ENCODE results near the gene HVCN1. TPM values are rescaled to one million over a fixed set of nuclear protein-coding genes. Genes with fewer than 3 reads are reported as not detected.
A peak's percentile ranks its signal among the peaks of the same experiment; 100 is the strongest.

HVCN1 gene
- total and polyA plus RNA-seq, 2 of the 8 experiments (the other 6 are each of a cell fraction or from before 2014, with no cell fraction given), result 5.8 to 11.2 TPM

DNA sequence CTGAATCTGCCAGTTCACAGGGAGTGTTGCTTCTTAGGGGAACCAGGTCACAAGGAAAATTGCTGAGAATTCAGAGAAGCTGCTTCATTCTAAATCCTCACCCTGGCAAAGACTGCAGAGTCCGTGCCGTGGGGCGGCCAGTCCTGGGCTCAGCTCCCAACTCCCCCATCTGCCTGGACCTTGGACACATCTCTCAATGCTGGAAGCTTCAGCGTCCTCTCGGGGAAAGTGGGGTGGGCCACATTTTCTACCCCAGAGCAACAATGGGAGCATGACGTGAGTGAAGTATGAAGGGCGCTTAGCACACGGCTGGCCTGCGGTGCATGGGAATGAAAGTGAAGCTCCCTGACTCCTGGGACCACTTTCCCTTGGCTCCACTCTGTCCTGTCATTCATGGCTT is 31.2 kb downstream of the HVCN1 start:
- H2BK12ac ChIP-seq (ENCODE audit: low read depth, low read length), result no peak overlapping the region
- no peak overlapping the region for H3K4me2 ChIP-seq (ENCODE audit: insufficient read depth in 1 of 2, low read depth in 2 of 2, low read length in 2 of 2)
- H4K5ac ChIP-seq (ENCODE audit: insufficient read length, low read depth, low read length), result no peak overlapping the region
- H3K18ac ChIP-seq (ENCODE audit: extremely low read depth, low read length), result no peak overlapping the region
- no peak overlapping the region for H2BK5ac ChIP-seq (ENCODE audit: low read depth, low read length)
- H3K4ac ChIP-seq (replicated peaks; ENCODE audit: insufficient read length, low read depth, low read length), result no peak overlapping the region
- peak overlapping the region; percentile 86; the same call in 1 of the 2 replicates for H4K8ac ChIP-seq (ENCODE audit: extremely low read depth, insufficient read depth, low read length)
- TF ChIP-seq JUND (IDR thresholded peaks at IDR 0.05; ENCODE audit: low read length), result no peak
- no peak for TF ChIP-seq BACH1 (IDR thresholded peaks at IDR 0.05; ENCODE audit: low read length)
- no peak for TF ChIP-seq TAF1 (IDR thresholded peaks at IDR 0.05; ENCODE audit: low read depth, low read length)
- TF ChIP-seq CREB1 (IDR thresholded peaks at IDR 0.05), result no peak
- no peak for TF ChIP-seq SUZ12 (IDR thresholded peaks at IDR 0.05; ENCODE audit: low read length)
- TF ChIP-seq, protein P1, sequence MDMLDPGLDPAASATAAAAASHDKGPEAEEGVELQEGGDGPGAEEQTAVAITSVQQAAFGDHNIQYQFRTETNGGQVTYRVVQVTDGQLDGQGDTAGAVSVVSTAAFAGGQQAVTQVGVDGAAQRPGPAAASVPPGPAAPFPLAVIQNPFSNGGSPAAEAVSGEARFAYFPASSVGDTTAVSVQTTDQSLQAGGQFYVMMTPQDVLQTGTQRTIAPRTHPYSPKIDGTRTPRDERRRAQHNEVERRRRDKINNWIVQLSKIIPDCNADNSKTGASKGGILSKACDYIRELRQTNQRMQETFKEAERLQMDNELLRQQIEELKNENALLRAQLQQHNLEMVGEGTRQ (IDR thresholded peaks at IDR 0.05; ENCODE audit: low read length), result no peak
- TF ChIP-seq SAP30 (IDR thresholded peaks at IDR 0.05; ENCODE audit: insufficient read depth, insufficient replicate concordance, low read length), result no peak
- TF ChIP-seq JUN (IDR thresholded peaks at IDR 0.05; ENCODE audit: low read depth, low read length), result no peak
- no peak for TF ChIP-seq GABPA (IDR thresholded peaks at IDR 0.05; ENCODE audit: borderline replicate concordance, insufficient read depth, low read length)
- TF ChIP-seq SP2 (IDR thresholded peaks at IDR 0.05; ENCODE audit: low read length), result no peak
- ChIA-PET POLR2A (ENCODE audit: partially characterized antibody) (interaction anchor here (0.8 kb wide), 1 partner anchor 12 kb away, joined by 4 read pairs; no protein-coding TSS in a partner anchor), CTCF (ENCODE audit: partially characterized antibody) (interaction anchor here (0.5 to 1.2 kb wide), 4 partner anchors 12 to 1773 kb away, joined by 3 read pairs; partner anchors contain the start of gene CCDC63)
- FAIRE-seq (no peak), DNase-seq (ENCODE audit: low read depth in 1 of 2, low spot score in 2 of 2) (no peak)
- no peak overlapping the region for H3K9ac ChIP-seq (replicated peaks in 1 of 4; ENCODE audit: extremely low read depth in 1 of 4, low read depth in 3 of 4, low read length in 3 of 4)
- H2AK5ac ChIP-seq (ENCODE audit: low read depth, low read length), result no peak overlapping the region
- H4K20me1 ChIP-seq (replicated peaks in 1 of 2; ENCODE audit: control insufficient read depth in 1 of 2, insufficient read depth in 2 of 2, low read length in 2 of 2), result no peaks in the 10 kb centered on the region
- no peak overlapping the region for H3K4me3 ChIP-seq (ENCODE audit: extremely low read depth in 1 of 4, insufficient read depth in 2 of 4, low read depth in 3 of 4, low read length in 4 of 4)
- peaks cover 2 to 9% (median 3%) of the 10 kb centered on the region in 4 experiments; a peak in 6 of 7 replicates for H3K4me1 ChIP-seq (replicated peaks in 1 of 4; ENCODE audit: control insufficient read depth in 3 of 4, insufficient read depth in 4 of 4, low read length in 3 of 4)
- no peak overlapping the region for H2BK20ac ChIP-seq (ENCODE audit: low read length)
- no peak overlapping the region for H2BK15ac ChIP-seq (ENCODE audit: low read length)
- H3K79me1 ChIP-seq (ENCODE audit: low read depth, low read length), result no peaks in the 10 kb centered on the region
- no peaks in the 10 kb centered on the region for H3K79me2 ChIP-seq (ENCODE audit: control insufficient read depth in 1 of 2, insufficient read depth in 2 of 2, low read length in 2 of 2)
- H3K14ac ChIP-seq (ENCODE audit: insufficient read length), result no peak overlapping the region
- 91% methylated on average over 9 of the region's 9 CpGs; no CpG with 5 or more reads in 1 of the 2 experiments for WGBS, 2 experiments (ENCODE audit: extremely low coverage in 1 of 2, insufficient coverage in 1 of 2, insufficient read length in 1 of 2, insufficient replicate concordance in 2 of 2, low coverage in 1 of 2, low lambda C conversion rate in 2 of 2, missing lambda C conversion rate in 1 of 2)
- no peak overlapping the region for H2BK120ac ChIP-seq (replicated peaks; ENCODE audit: low read depth, low read length)
- no peaks in the 10 kb centered on the region for H3K36me3 ChIP-seq (ENCODE audit: control insufficient read depth in 2 of 4, insufficient read depth in 4 of 4, low read length in 3 of 4)
- H3K27me3 ChIP-seq (replicated peaks in 1 of 4; ENCODE audit: control insufficient read depth in 3 of 4, extremely low read depth in 1 of 4, insufficient read depth in 3 of 4, low read length in 3 of 4), result no peaks in the 10 kb centered on the region
- H3K9me3 ChIP-seq (ENCODE audit: insufficient read depth in 2 of 2, low read depth in 1 of 2, low read length in 1 of 2), result no peaks in the 10 kb centered on the region
- no peak overlapping the region for H4K91ac ChIP-seq (replicated peaks; ENCODE audit: insufficient read length, low read length)
- no peaks in the 10 kb centered on the region for H3K23me2 ChIP-seq (ENCODE audit: low read depth, low read length)
- H3K27ac ChIP-seq (ENCODE audit: low read depth, low read length), result no peak overlapping the region
- no peak overlapping the region for H3K56ac ChIP-seq (replicated peaks; ENCODE audit: insufficient read length, low read depth, low read length)
- no peak overlapping the region for H2AFZ ChIP-seq (ENCODE audit: low read length)
- no peak overlapping the region for H3K23ac ChIP-seq (ENCODE audit: insufficient read length)

Data from H1 (cell line).